Measurements from ENCODE around the gene KRT86.

KRT86 gene

GRCh38 chr12:52259657-52260243 is 14.7 kb upstream of the KRT86 start:
- no peak for DNase-seq
- H3K36me3 ChIP-seq: no peaks in the 10 kb centered on the region
- peaks cover 23% of the 10 kb centered on the region for H3K27me3 ChIP-seq
- TF ChIP-seq CTCF (IDR thresholded peaks at IDR 0.05; ENCODE audit: low read depth, low read length): no peak
- H3K9me3 ChIP-seq: no peaks in the 10 kb centered on the region
- no peaks in the 10 kb centered on the region for H3K4me1 ChIP-seq
- H3K4me3 ChIP-seq (ENCODE audit: low read depth, low read length): no peak overlapping the region

GRCh38 chr12:52260361-52261207 is 13.9 kb upstream of the KRT86 start:
- no peak overlapping the region for H3K4me3 ChIP-seq (ENCODE audit: low read depth, low read length)
- TF ChIP-seq CTCF (IDR thresholded peaks at IDR 0.05; ENCODE audit: low read depth, low read length): no peak
- H3K4me1 ChIP-seq: no peaks in the 10 kb centered on the region
- DNase-seq: no peak
- H3K27me3 ChIP-seq: peaks cover 23% of the 10 kb centered on the region
- H3K9me3 ChIP-seq: no peaks in the 10 kb centered on the region
- H3K36me3 ChIP-seq: no peaks in the 10 kb centered on the region

- Histone ChIP-seq H3K27me3 (peaks cover 23% of the 10 kb centered on the region), H3K4me1 (no peaks in the 10 kb centered on the region), H3K4me3 (ENCODE audit: low read depth, low read length) (no peak overlapping the region), H3K36me3 (no peaks in the 10 kb centered on the region), H3K9me3 (no peaks in the 10 kb centered on the region)
- no peak for DNase-seq
- TF ChIP-seq CTCF (IDR thresholded peaks at IDR 0.05; ENCODE audit: low read depth, low read length): no peak
These were observed 13.3 kb upstream of the KRT86 start for GRCh38 chr12:52261208-52261484.

GRCh38 chr12:52262286-52262685 is 12.2 kb upstream of the KRT86 start:
- H3K4me1 ChIP-seq: no peaks in the 10 kb centered on the region
- no peak for TF ChIP-seq CTCF (IDR thresholded peaks at IDR 0.05; ENCODE audit: low read depth, low read length)
- H3K9me3 ChIP-seq: no peaks in the 10 kb centered on the region
- no peaks in the 10 kb centered on the region for H3K36me3 ChIP-seq
- DNase-seq: no peak
- no peak overlapping the region for H3K4me3 ChIP-seq (ENCODE audit: low read depth, low read length)
- peaks cover 22% of the 10 kb centered on the region for H3K27me3 ChIP-seq

GRCh38 chr12:52263761-52264434 is 10.5 kb upstream of the KRT86 start:
- H3K4me3 ChIP-seq (ENCODE audit: low read depth, low read length): no peak overlapping the region
- H3K4me1 ChIP-seq: no peaks in the 10 kb centered on the region
- no peaks in the 10 kb centered on the region for H3K9me3 ChIP-seq
- peaks cover 6% of the 10 kb centered on the region for H3K27me3 ChIP-seq
- no peak for DNase-seq
- TF ChIP-seq CTCF (IDR thresholded peaks at IDR 0.05; ENCODE audit: low read depth, low read length): no peak
- H3K36me3 ChIP-seq: no peaks in the 10 kb centered on the region

- H3K4me3 ChIP-seq (ENCODE audit: low read depth, low read length): no peak overlapping the region
- no peaks in the 10 kb centered on the region for H3K9me3 ChIP-seq
- peaks cover under 1% of the 10 kb centered on the region; the same call in 1 of the 2 replicates for H3K27me3 ChIP-seq
- no peaks in the 10 kb centered on the region for H3K4me1 ChIP-seq
- TF ChIP-seq CTCF (IDR thresholded peaks at IDR 0.05; ENCODE audit: low read depth, low read length): no peak
- DNase-seq: no peak
- H3K36me3 ChIP-seq: no peaks in the 10 kb centered on the region
These were observed 10.0 kb upstream of the KRT86 start for GRCh38 chr12:52264435-52264825.
